ENCODE measurements around the gene NFASC.

The NFASC gene

GRCh38 chr1:204962742-204963632, 92.3 kb downstream of the NFASC start:
- DNase-seq: no peak

- DNase-seq: no peak
Observed at GRCh38 chr1:204967451-204967850, 96.8 kb downstream of the NFASC start.

DNA sequence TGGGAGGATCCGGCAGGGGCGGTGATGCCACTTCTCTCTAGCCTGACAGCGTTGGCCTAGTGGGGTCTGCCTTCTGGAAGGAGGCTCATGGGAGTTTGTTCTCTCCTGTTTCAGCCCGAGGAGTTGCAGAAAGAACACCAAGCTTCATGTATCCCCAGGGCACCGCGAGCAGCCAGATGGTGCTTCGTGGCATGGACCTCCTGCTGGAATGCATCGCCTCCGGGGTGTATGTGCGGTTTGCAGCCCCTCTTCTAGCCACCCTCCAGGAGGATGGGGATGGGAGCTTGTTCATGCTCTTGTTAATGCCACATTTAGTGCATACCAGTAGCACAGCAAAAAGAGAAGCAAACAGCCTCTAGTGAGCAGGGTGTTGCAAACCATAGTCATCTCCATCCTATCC, 97.5 kb downstream of the NFASC start:
- DNase-seq: no peak

DNA sequence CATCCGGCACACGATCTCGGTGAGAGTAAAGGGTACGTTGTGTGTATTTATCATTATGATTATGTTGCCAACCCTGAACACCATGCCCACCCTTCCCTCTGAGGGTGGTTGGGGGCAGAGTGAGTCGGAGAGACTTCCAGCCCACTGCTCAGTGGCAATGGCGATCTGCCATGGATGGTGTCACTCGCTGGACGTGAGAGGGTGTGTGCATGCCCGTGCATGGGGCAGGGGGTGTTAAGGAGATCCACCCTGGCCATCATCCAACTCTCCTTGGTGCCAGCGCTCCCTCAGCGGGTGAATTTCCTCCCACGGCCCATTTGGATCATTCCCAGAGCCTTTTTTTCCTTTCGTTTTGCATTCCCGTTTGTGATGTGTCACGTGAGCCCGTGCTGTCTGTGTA, 98.3 kb downstream of the NFASC start:
- DNase-seq: no peak

DNA sequence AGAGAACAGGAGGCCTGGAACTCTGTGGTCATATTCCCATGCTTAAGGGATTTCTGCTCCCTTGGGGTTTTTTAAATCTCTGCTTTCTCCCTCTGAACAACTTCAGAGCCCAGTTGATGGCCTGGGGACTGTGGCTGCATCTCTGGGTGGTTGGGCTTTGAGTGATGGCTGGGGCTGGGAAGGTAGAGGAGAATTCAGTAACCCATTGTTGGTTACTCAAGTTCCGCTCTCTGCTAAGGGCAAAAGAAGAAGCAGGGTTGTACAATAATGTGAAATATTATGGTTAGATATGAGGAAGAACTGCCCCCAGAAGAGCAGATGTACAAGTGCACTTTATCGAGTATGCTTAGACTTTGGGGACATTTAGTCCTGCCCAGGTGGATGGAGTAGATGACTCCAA, 100.3 kb downstream of the NFASC start:
- DNase-seq: no peak

DNA sequence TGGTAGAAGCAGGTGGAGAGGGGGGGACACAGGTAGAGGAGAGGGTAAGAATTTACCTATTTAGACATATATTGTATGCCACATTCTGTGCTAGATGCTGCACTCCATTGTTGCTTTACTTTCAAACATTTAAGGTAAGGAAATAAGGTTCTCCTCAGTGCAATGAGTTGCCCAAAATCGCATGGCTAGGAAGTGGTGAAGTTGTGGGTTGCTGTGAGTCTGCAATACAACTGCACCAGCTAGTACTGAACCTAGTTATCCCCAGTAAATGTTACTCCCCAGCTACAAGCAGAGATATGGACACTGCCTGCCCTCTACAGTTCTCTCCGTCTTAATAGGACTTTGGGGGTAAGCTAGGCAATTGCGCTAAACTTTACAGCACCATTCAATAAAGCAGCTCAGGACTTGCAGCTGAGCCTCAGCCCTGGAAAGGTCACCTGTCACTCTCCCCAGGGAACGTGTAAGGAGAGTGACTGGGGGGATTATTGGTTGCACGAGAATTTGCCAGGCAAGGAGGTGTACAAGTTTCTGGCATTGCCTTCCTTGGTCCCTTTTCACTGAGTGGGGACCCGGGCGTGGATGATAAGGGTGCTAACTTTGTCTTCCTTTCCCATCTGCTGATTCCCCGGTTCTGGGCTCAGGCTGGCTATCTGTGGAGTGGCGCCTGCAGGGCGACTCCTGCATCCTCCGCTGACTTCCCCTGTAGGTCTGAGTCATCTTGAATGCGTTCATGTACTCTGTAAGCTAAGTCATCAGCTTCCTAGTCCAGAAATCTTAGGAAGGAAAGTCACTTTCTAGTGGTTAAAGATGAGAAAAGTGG, 101.1 kb downstream of the NFASC start:
- DNase-seq: no peak

- no peak for DNase-seq
Observed at GRCh38 chr1:204972426-204972825, 101.8 kb downstream of the NFASC start.

GRCh38 chr1:204973449-204973848, 102.8 kb downstream of the NFASC start:
- DNase-seq: no peak

- no peak for DNase-seq
Observed at GRCh38 chr1:204974327-204974726, 103.7 kb downstream of the NFASC start.

DNA sequence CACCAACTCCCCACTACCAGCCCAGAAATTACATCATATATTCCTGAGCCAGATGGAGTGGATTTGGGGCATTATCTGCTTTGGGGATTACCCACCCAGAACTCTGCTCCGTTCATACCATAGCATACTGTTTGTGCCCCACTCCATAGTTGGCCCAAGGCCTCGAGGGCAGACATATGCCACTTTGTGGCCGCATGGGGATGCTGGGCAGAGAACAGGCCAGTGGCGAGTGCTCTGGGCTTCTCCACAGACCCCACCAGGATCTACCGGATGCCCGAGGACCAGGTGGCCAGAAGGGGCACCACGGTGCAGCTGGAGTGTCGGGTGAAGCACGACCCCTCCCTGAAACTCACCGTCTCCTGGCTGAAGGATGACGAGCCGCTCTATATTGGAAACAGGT, 104.4 kb downstream of the NFASC start:
- DNase-seq: no peak

GRCh38 chr1:204975568-204976235, 105.0 kb downstream of the NFASC start:
- DNase-seq: peak; percentile 10

GRCh38 chr1:204976646-204977045, 106.0 kb downstream of the NFASC start:
- no peak for DNase-seq

DNA sequence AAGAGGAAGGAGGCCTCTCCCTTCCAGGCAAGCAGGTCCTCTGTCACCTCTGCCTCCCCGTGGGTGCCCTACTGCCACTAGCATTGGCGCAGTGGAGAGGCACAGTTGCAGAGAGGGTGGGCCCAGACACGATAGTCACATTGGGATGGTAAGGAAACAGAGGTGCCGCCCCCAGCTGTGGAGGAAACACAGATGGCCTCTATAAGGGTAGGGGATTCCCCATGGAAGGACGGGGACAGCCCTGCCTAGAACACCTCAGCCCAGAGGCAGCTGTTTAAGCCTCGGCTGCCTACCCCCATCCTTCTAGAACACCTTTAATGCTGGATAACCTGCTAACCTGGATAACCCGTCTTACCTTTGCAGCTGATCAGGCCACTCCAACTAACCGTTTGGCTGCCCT, 106.7 kb downstream of the NFASC start:
- DNase-seq: no peak

GRCh38 chr1:204978782-204979181, 108.1 kb downstream of the NFASC start:
- no peak for DNase-seq

DNA sequence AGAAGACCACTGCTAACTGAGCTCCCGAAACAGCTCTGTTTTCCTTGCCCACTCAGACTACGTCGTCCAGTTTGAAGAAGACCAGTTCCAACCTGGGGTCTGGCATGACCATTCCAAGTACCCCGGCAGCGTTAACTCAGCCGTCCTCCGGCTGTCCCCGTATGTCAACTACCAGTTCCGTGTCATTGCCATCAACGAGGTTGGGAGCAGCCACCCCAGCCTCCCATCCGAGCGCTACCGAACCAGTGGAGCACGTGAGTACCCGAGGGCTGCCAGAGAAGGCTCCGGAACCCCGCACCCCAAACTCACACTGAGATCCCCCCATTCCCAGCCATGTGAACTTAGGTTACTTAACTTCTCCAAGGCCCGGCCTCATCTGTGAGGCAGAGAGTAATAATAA, 108.6 kb downstream of the NFASC start:
- DNase-seq: no peak

GRCh38 chr1:204979891-204980649, 109.4 kb downstream of the NFASC start:
- DNase-seq: no peak

GRCh38 chr1:204980840-204981405, 110.3 kb downstream of the NFASC start:
- DNase-seq: no peak

GRCh38 chr1:204983136-204983535, 112.5 kb downstream of the NFASC start:
- DNase-seq: no peak

DNA sequence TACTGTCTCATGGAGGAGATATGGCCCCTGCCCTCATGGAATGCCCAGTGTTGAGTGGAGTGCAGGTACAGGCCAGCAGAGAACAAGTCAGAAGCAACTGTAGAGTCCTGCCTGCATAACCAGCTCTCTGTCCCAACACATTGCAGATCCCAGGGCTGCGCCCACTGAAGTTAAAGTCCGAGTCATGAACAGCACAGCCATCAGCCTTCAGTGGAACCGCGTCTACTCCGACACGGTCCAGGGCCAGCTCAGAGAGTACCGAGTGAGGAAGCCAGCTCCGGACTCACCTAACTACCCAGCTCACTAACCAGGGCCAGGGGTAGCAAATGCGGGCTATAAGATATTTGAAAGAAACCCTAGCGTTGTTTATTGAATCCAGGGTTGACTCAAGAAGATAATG, 113.2 kb downstream of the NFASC start:
- DNase-seq: no peak

- no peak for DNase-seq
Observed at GRCh38 chr1:204984499-204984898, 113.8 kb downstream of the NFASC start.

DNA sequence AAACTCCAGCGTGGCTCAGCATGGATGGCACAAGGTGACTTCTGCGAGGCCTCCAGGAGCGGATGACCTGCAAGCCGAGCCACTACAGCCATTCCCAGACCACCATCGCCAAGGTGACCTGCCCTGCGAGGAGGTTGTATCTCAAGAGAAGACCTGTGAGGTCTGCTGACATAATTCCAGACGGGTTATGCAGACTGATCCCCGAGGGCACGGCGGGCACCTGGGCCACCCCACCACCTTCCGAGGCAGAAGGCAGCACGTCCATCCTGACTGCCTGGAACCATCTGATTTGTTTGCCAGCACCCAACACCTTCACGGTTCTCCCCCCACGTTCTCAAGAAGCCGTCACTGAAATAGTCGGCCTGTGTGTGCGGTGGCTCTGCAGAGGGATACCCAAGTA, 115.5 kb downstream of the NFASC start:
- DNase-seq: no peak

DNA sequence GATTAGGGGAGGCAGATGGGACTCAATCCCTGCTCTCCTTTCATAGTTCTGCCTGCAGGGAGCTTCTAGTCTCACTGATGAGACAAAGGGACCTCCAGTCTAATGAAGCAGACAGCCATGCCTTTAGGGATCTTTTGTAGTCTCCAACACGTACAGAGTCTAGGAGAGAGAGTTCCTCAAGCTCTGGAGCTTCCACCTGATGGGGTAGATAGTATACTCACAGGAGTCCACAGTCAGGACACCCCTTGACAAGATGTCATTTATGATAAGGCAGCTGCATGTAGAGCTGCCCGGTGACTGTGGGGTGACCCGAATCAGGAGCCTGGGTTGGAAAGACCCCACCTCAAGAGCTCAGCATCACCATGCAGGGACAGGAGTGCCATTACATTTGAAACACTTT, 117.0 kb downstream of the NFASC start:
- no peak for DNase-seq

All from NCI-H2029 (cell line).